Uterus (tissue), 2 donors: ENCODE measurements around the gene CCDC85A.

Experiments
- POLR2A ChIP-seq, 2 donors: fragments of 450-650 bp; IDR thresholded peaks; one replicate each; pipeline ENCODE4 v1.6.1; 2016; ENCODE audit warnings: antibody characterized with exemption in 2 of 2, mild to moderate bottlenecking in 1 of 2, moderate library complexity in 1 of 2
- TF ChIP-seq, protein P1 (sequence below), 4 experiments: fragments of 200-600 bp in 2 of 4; fragments of 450-650 bp in 2 of 4; sonication (generic) in 2 of 4; IDR thresholded peaks; one replicate each; pipeline ENCODE4 v1.5.1; 2016 to 2019; ENCODE audit warnings: antibody characterized with exemption in 4 of 4, mild to moderate bottlenecking in 2 of 4, moderate library complexity in 1 of 4

DNA sequence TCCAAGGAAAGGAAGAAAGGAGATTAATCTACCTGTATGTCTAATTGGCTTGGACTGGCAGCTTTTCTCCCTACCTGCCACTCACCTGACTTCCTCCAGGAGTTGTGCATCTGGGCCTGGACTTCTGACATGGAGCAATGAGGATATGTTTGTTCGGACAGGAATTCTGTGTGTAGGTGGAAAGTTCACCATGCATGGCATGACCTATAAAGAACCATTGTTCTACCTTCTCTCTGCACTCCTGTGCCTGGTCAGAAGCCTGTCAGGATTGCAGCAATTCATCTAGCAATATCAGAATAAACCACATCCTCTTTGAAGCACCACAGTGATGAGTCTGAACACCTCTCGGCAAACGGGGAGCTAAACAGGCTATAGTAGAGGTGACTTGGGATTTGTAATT lies 20.8 kb downstream of the CCDC85A start:
- TF ChIP-seq, protein P1, sequence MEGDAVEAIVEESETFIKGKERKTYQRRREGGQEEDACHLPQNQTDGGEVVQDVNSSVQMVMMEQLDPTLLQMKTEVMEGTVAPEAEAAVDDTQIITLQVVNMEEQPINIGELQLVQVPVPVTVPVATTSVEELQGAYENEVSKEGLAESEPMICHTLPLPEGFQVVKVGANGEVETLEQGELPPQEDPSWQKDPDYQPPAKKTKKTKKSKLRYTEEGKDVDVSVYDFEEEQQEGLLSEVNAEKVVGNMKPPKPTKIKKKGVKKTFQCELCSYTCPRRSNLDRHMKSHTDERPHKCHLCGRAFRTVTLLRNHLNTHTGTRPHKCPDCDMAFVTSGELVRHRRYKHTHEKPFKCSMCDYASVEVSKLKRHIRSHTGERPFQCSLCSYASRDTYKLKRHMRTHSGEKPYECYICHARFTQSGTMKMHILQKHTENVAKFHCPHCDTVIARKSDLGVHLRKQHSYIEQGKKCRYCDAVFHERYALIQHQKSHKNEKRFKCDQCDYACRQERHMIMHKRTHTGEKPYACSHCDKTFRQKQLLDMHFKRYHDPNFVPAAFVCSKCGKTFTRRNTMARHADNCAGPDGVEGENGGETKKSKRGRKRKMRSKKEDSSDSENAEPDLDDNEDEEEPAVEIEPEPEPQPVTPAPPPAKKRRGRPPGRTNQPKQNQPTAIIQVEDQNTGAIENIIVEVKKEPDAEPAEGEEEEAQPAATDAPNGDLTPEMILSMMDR (IDR thresholded peaks at IDR 0.05), result no peak
- TF ChIP-seq POLR2A (IDR thresholded peaks at IDR 0.05), result no peak
